Measurements from ENCODE around the gene PER1. TPM values are rescaled to one million over a fixed set of nuclear protein-coding genes. Genes with fewer than 3 reads are reported as not detected.

PER1 gene
- total RNA-seq, 2 donors from 2014 or later = 19.7 to 43.6 TPM

GRCh38 chr17:8122924-8123694, 29.1 kb downstream of the PER1 start:
- Histone ChIP-seq H3K27me3 (peaks cover 44% of the 10 kb centered on the region), H3K4me3 (peak overlapping the region; percentile 50), H3K9me3 (no peaks in the 10 kb centered on the region), H3K36me3 (no peaks in the 10 kb centered on the region), H3K27ac (no peak overlapping the region), H3K4me1 (peaks cover 48% of the 10 kb centered on the region), H3K9ac (ENCODE audit: low read depth in 2 of 2, low read length in 2 of 2) (peak overlapping the region; percentile 41 to 51)
- intact Hi-C loops (cut with DNase I) = no loop called here
- peak; percentile 53 for DNase-seq
- no peak for TF ChIP-seq CTCF (IDR thresholded peaks at IDR 0.05)

- Histone ChIP-seq H3K4me1 (peaks cover 53% of the 10 kb centered on the region), H3K27me3 (peaks cover 49% of the 10 kb centered on the region), H3K9ac (ENCODE audit: low read depth in 2 of 2, low read length in 2 of 2) (peak overlapping the region; percentile 16 to 24), H3K36me3 (no peaks in the 10 kb centered on the region), H3K9me3 (no peaks in the 10 kb centered on the region), H3K27ac (no peak overlapping the region), H3K4me3 (peak overlapping the region; percentile 50)
- peak; percentile 44 for DNase-seq
- TF ChIP-seq CTCF (IDR thresholded peaks at IDR 0.05) = no peak
- intact Hi-C loops (cut with DNase I) = no loop called here
Measured at GRCh38 chr17:8122422-8122923, 29.7 kb downstream of the PER1 start.

GRCh38 chr17:8121681-8122421, 30.4 kb downstream of the PER1 start:
- H3K27ac ChIP-seq = no peak overlapping the region
- H3K27me3 ChIP-seq = peaks cover 55% of the 10 kb centered on the region
- TF ChIP-seq CTCF (IDR thresholded peaks at IDR 0.05) = peak; percentile 18
- peak overlapping the region; percentile 16 to 24 for H3K9ac ChIP-seq (ENCODE audit: low read depth in 2 of 2, low read length in 2 of 2)
- no peaks in the 10 kb centered on the region for H3K36me3 ChIP-seq
- intact Hi-C loops (cut with DNase I) = loop anchor here (2.0 kb wide), 1 partner anchor 65 kb away; no protein-coding TSS in a partner anchor
- H3K4me1 ChIP-seq = peaks cover 53% of the 10 kb centered on the region
- DNase-seq = peak; percentile 65
- no peaks in the 10 kb centered on the region for H3K9me3 ChIP-seq
- peak overlapping the region; percentile 50 for H3K4me3 ChIP-seq

GRCh38 chr17:8121407-8121680, 30.9 kb downstream of the PER1 start:
- intact Hi-C loops (cut with DNase I) = loop anchor here (2.0 kb wide), 1 partner anchor 65 kb away; no protein-coding TSS in a partner anchor

More at GRCh38 chr17:8121407-8121680, 30.9 kb downstream of the PER1 start:
- H3K9me3 ChIP-seq = no peaks in the 10 kb centered on the region
- no peak overlapping the region for H3K9ac ChIP-seq (ENCODE audit: low read depth in 2 of 2, low read length in 2 of 2)
- no peak for DNase-seq
- peaks cover 53% of the 10 kb centered on the region for H3K4me1 ChIP-seq
- peaks cover 60% of the 10 kb centered on the region for H3K27me3 ChIP-seq
- H3K36me3 ChIP-seq = no peaks in the 10 kb centered on the region
- TF ChIP-seq CTCF (IDR thresholded peaks at IDR 0.05) = no peak
- H3K27ac ChIP-seq = no peak overlapping the region
- peak overlapping the region; percentile 50 for H3K4me3 ChIP-seq

Measured in colonic mucosa (tissue), 4 donors.